GM21723 (cell line): ENCODE measurements around the gene BEX2.

ENCODE experiments used
- ATAC-seq: cut with Tn5 transposase; IDR thresholded peaks from one replicate; pipeline ENCODE4 v1.9.1; 2021; ENCODE audit warnings: mild to moderate bottlenecking, moderate library complexity; ENCODE audit not compliant: unreplicated experiment

Gene BEX2

DNA sequence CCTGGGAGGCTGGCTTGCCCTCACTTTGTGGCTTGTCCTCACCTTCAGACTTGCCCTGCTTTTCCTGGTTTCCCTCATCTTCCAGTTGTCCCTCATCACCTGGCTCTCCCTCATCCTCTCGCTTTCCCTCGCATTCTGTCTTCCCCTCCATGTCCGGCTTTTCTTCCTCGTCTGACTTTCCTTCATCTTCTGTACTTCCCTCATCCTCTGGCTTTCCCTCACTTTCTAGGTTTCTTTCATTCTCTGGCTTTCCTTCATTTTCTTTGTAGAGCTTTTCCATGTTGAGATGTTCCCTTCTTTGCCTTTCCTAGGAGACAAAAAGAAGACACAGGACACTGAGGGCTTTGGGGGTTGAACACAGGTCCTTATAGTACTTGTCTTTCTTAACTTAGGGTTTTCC, 36.5 kb downstream of the BEX2 start:
- no peak for ATAC-seq
